WTC11 (cell line): ENCODE measurements around the gene DENND4A. TPM values are rescaled to one million over a fixed set of nuclear protein-coding genes. Genes with fewer than 3 reads are reported as not detected.

ENCODE experiments used
- ATAC-seq: fragments of 200-7000 bp; cut with Tn5 transposase; 2 replicates; pipeline ENCODE4 v1.10.0; 2021; ENCODE audit warnings: mild to moderate bottlenecking, moderate library complexity
- CTCF ChIA-PET: fragments of 300-600 bp; sonication (Branson Sonifier 250); formaldehyde crosslinking; loops from one replicate; lab custom pipeline; 2021; ENCODE audit warnings: antibody characterized with exemption; lab: Charles Lee
- POLR2A ChIA-PET: fragments of 350-600 bp; sonication (Branson Sonifier 250); formaldehyde crosslinking; loops from one replicate; lab custom pipeline; 2021; ENCODE audit warnings: antibody characterized with exemption; lab: Charles Lee
- DNase-seq: peaks from one replicate; pipeline ENCODE4 v3.0.0; 2021; ENCODE audit warnings: low spot score
- H3K27ac Mint-ChIP-seq: 2 replicates; pipeline ENCODE4 v1.8.0; 2021; ENCODE audit warnings: mixed read lengths
- H3K27me3 Mint-ChIP-seq: 2 replicates; pipeline ENCODE4 v1.8.0; 2021; ENCODE audit warnings: low read depth, mild to moderate bottlenecking, moderate library complexity, mixed read lengths
- H3K36me3 Mint-ChIP-seq: 2 replicates; pipeline ENCODE4 v1.8.0; 2021; ENCODE audit warnings: mixed read lengths
- H3K4me1 Mint-ChIP-seq: 2 replicates; pipeline ENCODE4 v1.8.0; 2022; ENCODE audit warnings: mixed read lengths
- H3K4me3 Mint-ChIP-seq: 2 replicates; pipeline ENCODE4 v1.8.0; 2021; ENCODE audit warnings: mild to moderate bottlenecking, moderate library complexity, mixed read lengths
- H3K9me3 Mint-ChIP-seq: 2 replicates; pipeline ENCODE4 v1.8.0; 2021; ENCODE audit warnings: mixed read lengths
- AFF4 ChIP-seq: sonication (generic); formaldehyde crosslinking; IDR thresholded peaks from 2 replicates; pipeline ENCODE4 v1.8.1; 2023; ENCODE audit warnings: mild to moderate bottlenecking, missing genetic modification reagents, borderline replicate concordance
- ELF4 ChIP-seq: sonication (generic); formaldehyde crosslinking; IDR thresholded peaks from 2 replicates; pipeline ENCODE4 v1.8.1; 2022; ENCODE audit warnings: low read depth, mild to moderate bottlenecking, moderate library complexity, missing genetic modification reagents
- FOXP1 ChIP-seq: sonication (generic); formaldehyde crosslinking; IDR thresholded peaks from 2 replicates; pipeline ENCODE4 v1.8.0; 2022; ENCODE audit warnings: missing genetic modification reagents, mild to moderate bottlenecking, moderate library complexity, borderline replicate concordance
- HMGXB4 ChIP-seq: sonication (generic); formaldehyde crosslinking; IDR thresholded peaks from 2 replicates; pipeline ENCODE4 v1.8.1; 2023; ENCODE audit warnings: mild to moderate bottlenecking, moderate library complexity, missing genetic modification reagents
- IRF2 ChIP-seq: sonication (generic); formaldehyde crosslinking; IDR thresholded peaks from 2 replicates; pipeline ENCODE4 v1.8.0; 2022; ENCODE audit warnings: low read depth, missing genetic modification reagents, borderline replicate concordance
- JAZF1 ChIP-seq: fragments of 250-450 bp; sonication (Bioruptor Pico); IDR thresholded peaks from 2 replicates; pipeline ENCODE4 v1.9.0; 2021; ENCODE audit warnings: moderate library complexity, mild to moderate bottlenecking, inconsistent platforms
- MAX ChIP-seq: sonication (generic); formaldehyde crosslinking; IDR thresholded peaks from 2 replicates; pipeline ENCODE4 v1.8.0; 2022; ENCODE audit warnings: mild to moderate bottlenecking, missing genetic modification reagents
- MYBL2 ChIP-seq: sonication (generic); formaldehyde crosslinking; IDR thresholded peaks from 2 replicates; pipeline ENCODE4 v1.8.1; 2023; ENCODE audit warnings: mild to moderate bottlenecking, moderate library complexity, missing genetic modification reagents
- NFE2L1 ChIP-seq: sonication (generic); formaldehyde crosslinking; IDR thresholded peaks from 2 replicates; pipeline ENCODE4 v1.8.1; 2023; ENCODE audit warnings: missing genetic modification reagents
- NR2C2 ChIP-seq: sonication (generic); formaldehyde crosslinking; IDR thresholded peaks from 2 replicates; pipeline ENCODE4 v1.8.0; 2022; ENCODE audit warnings: mild to moderate bottlenecking, missing genetic modification reagents
- NR3C1 ChIP-seq: sonication (generic); formaldehyde crosslinking; conservative IDR thresholded peaks from 2 replicates; pipeline ENCODE4 v1.8.1; 2023; ENCODE audit warnings: low read depth, mild to moderate bottlenecking, missing genetic modification reagents
- TP53 ChIP-seq: sonication (generic); formaldehyde crosslinking; IDR thresholded peaks from 2 replicates; pipeline ENCODE4 v1.8.1; 2023; ENCODE audit warnings: mild to moderate bottlenecking, missing genetic modification reagents
- ZNF416 ChIP-seq: fragments of 250-450 bp; sonication (Bioruptor Pico); IDR thresholded peaks from 2 replicates; pipeline ENCODE4 v1.9.0; 2021; ENCODE audit warnings: mild to moderate bottlenecking, inconsistent platforms
- total RNA-seq: library from RNA; stranded (reverse); gene quantifications from 3 replicates; pipeline ENCODE4 v1.2.3, GENCODE V29; 2021
- TF ChIP-seq, protein P1 (sequence below): sonication (generic); formaldehyde crosslinking; IDR thresholded peaks from 2 replicates; pipeline ENCODE4 v1.8.1; 2022; ENCODE audit warnings: missing genetic modification reagents, borderline replicate concordance
- TF ChIP-seq, protein P2 (sequence below): fragments of 250-450 bp; sonication (Bioruptor Pico); IDR thresholded peaks from 2 replicates; pipeline ENCODE4 v1.9.0; 2021; ENCODE audit warnings: moderate library complexity, mild to moderate bottlenecking, inconsistent platforms, borderline replicate concordance
- TF ChIP-seq, protein P3 (sequence below): sonication (generic); formaldehyde crosslinking; IDR thresholded peaks from 2 replicates; pipeline ENCODE4 v1.8.1; 2022; ENCODE audit warnings: low read depth, mild to moderate bottlenecking, moderate library complexity, missing genetic modification reagents, borderline replicate concordance
- TF ChIP-seq, protein P4 (sequence below): sonication (generic); formaldehyde crosslinking; IDR thresholded peaks from 2 replicates; pipeline ENCODE4 v1.8.1; 2023; ENCODE audit warnings: mild to moderate bottlenecking, missing genetic modification reagents, moderate library complexity

Gene DENND4A
- total RNA-seq, 1 experiment from 2014 or later, result 5.7 TPM

- TF ChIP-seq, protein P1, sequence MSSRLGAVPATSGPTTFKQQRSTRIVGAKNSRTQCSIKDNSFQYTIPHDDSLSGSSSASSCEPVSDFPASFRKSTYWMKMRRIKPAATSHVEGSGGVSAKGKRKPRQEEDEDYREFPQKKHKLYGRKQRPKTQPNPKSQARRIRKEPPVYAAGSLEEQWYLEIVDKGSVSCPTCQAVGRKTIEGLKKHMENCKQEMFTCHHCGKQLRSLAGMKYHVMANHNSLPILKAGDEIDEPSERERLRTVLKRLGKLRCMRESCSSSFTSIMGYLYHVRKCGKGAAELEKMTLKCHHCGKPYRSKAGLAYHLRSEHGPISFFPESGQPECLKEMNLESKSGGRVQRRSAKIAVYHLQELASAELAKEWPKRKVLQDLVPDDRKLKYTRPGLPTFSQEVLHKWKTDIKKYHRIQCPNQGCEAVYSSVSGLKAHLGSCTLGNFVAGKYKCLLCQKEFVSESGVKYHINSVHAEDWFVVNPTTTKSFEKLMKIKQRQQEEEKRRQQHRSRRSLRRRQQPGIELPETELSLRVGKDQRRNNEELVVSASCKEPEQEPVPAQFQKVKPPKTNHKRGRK (CRISPR knock-in tag), result no peak
- TF ChIP-seq TP53 (CRISPR knock-in tag) (no peak), MAX (no peak), NFE2L1 (CRISPR knock-in tag) (no peak)
- TF ChIP-seq, protein P2, sequence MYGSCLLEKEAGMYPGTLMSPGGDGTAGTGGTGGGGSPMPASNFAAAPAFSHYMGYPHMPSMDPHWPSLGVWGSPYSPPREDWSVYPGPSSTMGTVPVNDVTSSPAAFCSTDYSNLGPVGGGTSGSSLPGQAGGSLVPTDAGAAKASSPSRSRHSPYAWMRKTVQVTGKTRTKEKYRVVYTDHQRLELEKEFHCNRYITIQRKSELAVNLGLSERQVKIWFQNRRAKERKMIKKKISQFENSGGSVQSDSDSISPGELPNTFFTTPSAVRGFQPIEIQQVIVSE (CRISPR knock-in tag), result no peak
- TF ChIP-seq, protein P3, sequence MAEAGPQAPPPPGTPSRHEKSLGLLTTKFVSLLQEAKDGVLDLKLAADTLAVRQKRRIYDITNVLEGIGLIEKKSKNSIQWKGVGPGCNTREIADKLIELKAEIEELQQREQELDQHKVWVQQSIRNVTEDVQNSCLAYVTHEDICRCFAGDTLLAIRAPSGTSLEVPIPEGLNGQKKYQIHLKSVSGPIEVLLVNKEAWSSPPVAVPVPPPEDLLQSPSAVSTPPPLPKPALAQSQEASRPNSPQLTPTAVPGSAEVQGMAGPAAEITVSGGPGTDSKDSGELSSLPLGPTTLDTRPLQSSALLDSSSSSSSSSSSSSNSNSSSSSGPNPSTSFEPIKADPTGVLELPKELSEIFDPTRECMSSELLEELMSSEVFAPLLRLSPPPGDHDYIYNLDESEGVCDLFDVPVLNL (CRISPR knock-in tag), result no peak
Observed at GRCh38 chr15:65680544-65680943, 111.5 kb downstream of the DENND4A start (continued).

GRCh38 chr15:65676123-65676522 lies 116.0 kb downstream of the DENND4A start:
- ChIA-PET POLR2A (no interaction called here), CTCF (no interaction called here)
- TF ChIP-seq MYBL2 (no peak), IRF2 (CRISPR knock-in tag) (no peak), AFF4 (CRISPR knock-in tag) (no peak), NR3C1 (CRISPR knock-in tag) (no peak), MAX (no peak), HMGXB4 (CRISPR knock-in tag) (no peak), FOXP1 (CRISPR knock-in tag) (no peak), ELF4 (CRISPR knock-in tag) (no peak), NR2C2 (CRISPR knock-in tag) (no peak), ZNF416 (CRISPR knock-in tag) (no peak), JAZF1 (CRISPR knock-in tag) (no peak)
- TF ChIP-seq, protein P4, sequence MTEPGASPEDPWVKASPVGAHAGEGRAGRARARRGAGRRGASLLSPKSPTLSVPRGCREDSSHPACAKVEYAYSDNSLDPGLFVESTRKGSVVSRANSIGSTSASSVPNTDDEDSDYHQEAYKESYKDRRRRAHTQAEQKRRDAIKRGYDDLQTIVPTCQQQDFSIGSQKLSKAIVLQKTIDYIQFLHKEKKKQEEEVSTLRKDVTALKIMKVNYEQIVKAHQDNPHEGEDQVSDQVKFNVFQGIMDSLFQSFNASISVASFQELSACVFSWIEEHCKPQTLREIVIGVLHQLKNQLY (CRISPR knock-in tag), result no peak
- TF ChIP-seq, protein P1 (CRISPR knock-in tag), result no peak
- Mint-ChIP-seq H3K27ac (no peak overlapping the region), H3K4me3 (no peak overlapping the region), H3K36me3 (no peaks in the 10 kb centered on the region), H3K4me1 (no peaks in the 10 kb centered on the region), H3K27me3 (no peaks in the 10 kb centered on the region), H3K9me3 (no peaks in the 10 kb centered on the region)
- no peak for DNase-seq
- ATAC-seq, result no peak
